Activated T-cell treated with anti-CD3 and anti-CD28 coated beads, Interleukin-2, amount 50 U/mL, for 72 hours (primary cell): ENCODE measurements around the gene TNFRSF18. TPM values are rescaled to one million over a fixed set of nuclear protein-coding genes. Genes with fewer than 3 reads are reported as not detected.
A peak's percentile ranks its signal among the peaks of the same experiment; 100 is the strongest.

Source experiments
- ATAC-seq, 2 donors: fragments of 150-1000 bp; cut with Tn5 transposase; replicated peaks in 1 of 2; 2 replicates each; pipeline ENCODE4 v1.10.0; 2021; ENCODE audit warnings: moderate library complexity in 2 of 2, mild to moderate bottlenecking in 1 of 2
- DNase-seq, 2 donors: peaks; one replicate each; pipeline ENCODE4 v3.0.0; 2021 to 2022; ENCODE audit warnings: mixed read lengths in 1 of 2
- H3K27ac Mint-ChIP-seq: one replicate; pipeline ENCODE4 v1.8.0; 2022; ENCODE audit warnings: mild to moderate bottlenecking, moderate library complexity, mixed read lengths
- H3K27me3 Mint-ChIP-seq: one replicate; pipeline ENCODE4 v1.8.0; 2022; ENCODE audit warnings: low read depth, mixed read lengths
- H3K36me3 Mint-ChIP-seq, 2 donors: one replicate each; pipeline ENCODE4 v1.8.0; 2022; ENCODE audit warnings: mixed read lengths in 2 of 2, mild to moderate bottlenecking in 1 of 2; ENCODE audit not compliant: insufficient read depth in 2 of 2
- H3K4me1 Mint-ChIP-seq: one replicate; pipeline ENCODE4 v1.8.0; 2022; ENCODE audit warnings: low read depth, mixed read lengths
- H3K4me3 Mint-ChIP-seq, 2 donors: one replicate each; pipeline ENCODE4 v1.8.0; 2022; ENCODE audit warnings: mild to moderate bottlenecking in 2 of 2, mixed read lengths in 2 of 2, moderate library complexity in 2 of 2
- H3K9me3 Mint-ChIP-seq, 2 donors: one replicate each; pipeline ENCODE4 v1.8.0; 2022; ENCODE audit warnings: mixed read lengths in 2 of 2
- total RNA-seq, 2 donors: library from RNA; stranded (reverse); gene quantifications; one replicate each; pipeline ENCODE4 v1.2.3, GENCODE V29; 2022

Gene TNFRSF18
- total RNA-seq, 2 donors from 2014 or later: 245 to 324 TPM

DNA sequence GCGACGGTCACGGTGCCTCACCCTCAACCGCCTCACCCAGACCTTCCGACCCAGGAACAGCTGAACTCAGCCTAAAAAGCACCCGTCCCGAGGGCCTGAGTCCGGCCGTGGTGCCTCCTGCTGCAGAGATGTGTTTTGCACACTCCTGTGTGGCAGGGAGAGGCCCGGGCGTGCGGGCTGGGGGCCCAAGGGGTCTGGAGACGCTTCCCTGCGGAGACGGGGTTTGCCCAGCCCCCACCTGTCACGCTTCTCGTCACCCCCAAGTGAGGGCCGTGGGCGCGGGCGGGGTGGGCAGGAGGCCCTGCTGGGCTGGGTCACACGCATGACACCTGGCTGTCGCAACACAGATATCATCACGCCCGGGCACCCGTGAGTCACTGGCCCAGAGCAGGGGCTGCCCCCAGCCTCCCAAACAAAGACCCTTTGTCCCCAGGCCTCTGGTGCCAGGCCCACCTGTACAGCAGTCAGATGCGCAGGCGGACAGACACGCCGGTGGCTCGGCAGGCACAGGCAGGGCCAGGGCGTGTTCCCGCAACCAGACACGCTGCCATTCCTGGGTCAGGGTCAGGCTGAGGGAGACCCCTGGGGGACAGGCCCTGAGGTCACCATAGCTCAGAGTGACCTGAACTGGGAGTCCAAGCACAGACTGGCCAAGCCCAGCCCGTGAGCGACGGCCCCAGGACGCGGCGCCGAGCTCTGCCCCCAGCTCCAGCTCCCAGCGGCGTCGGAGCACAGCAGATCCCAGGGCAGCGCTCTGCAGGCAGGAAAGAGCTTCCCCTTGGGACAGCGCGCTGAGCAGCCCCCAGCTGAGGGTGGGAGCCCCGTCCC is 31.7 kb upstream of the TNFRSF18 start:
- ATAC-seq (peak; percentile 22 to 49), DNase-seq (no peak)
- Mint-ChIP-seq H3K4me3 (no peak overlapping the region), H3K27me3 (no peaks in the 10 kb centered on the region), H3K9me3 (peaks cover 0 to 1% of the 10 kb centered on the region in 2 donors), H3K4me1 (peaks cover 17% of the 10 kb centered on the region), H3K27ac (no peak overlapping the region), H3K36me3 (peaks cover 3% of the 10 kb centered on the region in 2 donors)

DNA sequence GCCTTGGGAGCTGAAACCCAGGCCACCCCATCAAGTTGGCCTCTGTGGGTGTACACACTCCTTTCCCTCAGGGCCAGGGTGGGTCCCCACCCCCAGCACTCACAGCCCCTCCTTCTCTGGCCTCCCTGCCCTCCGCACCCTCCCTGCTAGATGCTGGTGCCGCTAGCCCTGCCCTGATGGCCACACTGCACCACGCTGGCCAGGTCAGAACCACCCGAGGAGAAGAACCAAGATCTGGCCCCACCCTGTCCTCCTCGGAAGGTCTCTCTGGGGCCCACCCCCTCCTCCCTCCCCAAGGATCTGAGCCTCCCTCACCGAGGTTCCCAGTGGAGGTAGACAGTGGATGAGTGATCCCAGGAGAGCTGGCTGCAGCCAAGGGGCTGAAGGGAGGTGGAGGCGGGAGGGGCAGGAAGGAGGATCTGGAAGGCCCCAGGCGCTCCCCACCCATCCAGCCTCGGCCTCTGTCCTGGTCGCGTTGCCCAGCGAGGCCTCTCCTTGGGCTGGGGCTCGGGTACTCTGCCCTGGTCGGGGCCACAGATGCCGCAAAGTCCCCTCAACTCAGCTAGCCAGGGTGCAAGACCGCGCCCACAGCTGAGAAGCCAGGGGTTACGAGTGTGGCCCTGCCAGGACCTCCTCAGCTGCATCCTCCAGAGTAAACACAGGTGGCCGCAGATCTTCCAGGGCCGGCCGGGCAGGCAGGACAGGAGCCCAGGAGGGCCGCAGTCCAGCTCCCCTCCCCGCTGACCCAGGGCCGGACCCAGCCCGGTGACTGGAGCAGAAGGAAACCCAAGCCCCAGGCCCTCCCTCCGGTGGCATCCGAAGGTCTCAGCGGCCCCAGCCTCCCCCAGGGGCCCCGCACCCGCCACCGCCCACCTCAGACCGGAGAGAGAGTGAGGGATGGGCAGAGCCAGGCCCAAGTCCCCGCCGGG is 30.8 kb upstream of the TNFRSF18 start:
- H3K27me3 Mint-ChIP-seq: no peaks in the 10 kb centered on the region
- H3K4me3 Mint-ChIP-seq: no peak overlapping the region
- H3K9me3 Mint-ChIP-seq: peaks cover 0 to 1% of the 10 kb centered on the region in 2 donors
- ATAC-seq (no peak), DNase-seq (no peak)
- H3K27ac Mint-ChIP-seq: no peak overlapping the region
- H3K36me3 Mint-ChIP-seq: peaks cover 3% of the 10 kb centered on the region in 2 donors
- peaks cover 17% of the 10 kb centered on the region for H3K4me1 Mint-ChIP-seq

DNA sequence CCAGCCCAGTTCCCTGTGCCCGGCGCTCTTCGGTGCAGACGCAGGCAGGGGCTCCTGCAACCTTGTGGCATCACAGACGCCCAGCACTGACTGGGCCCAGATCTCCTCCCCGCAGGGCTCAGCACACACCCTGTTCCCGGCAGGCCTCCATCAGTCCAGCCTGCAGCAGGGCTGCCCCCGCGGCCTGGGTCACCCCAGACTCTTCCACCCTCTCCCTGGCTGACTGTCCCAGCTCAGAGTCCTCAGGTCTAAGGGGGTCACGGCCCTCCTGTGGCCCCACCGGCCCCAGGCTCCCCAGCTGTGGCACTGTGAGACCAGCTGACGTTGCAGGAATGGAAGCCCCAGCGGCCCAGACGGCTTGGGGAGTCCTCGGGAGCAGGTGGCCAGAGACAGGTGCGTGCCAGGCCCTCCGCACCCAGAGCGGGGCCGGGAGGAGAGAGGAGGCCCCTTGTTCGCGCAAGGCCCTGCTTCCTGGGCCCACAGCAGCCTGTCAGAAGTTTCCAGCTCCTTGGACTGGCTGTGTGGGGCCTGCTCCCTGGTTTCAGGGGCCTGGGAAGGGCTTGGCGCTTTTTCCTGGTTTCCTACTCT is 29.9 kb upstream of the TNFRSF18 start:
- Mint-ChIP-seq H3K9me3 (peaks cover 0 to 1% of the 10 kb centered on the region in 2 donors), H3K4me3 (no peak overlapping the region), H3K4me1 (peaks cover 17% of the 10 kb centered on the region), H3K27me3 (no peaks in the 10 kb centered on the region), H3K27ac (no peak overlapping the region), H3K36me3 (peaks cover 3 to 5% of the 10 kb centered on the region in 2 donors)
- DNase-seq: no peak
- no peak for ATAC-seq

DNA sequence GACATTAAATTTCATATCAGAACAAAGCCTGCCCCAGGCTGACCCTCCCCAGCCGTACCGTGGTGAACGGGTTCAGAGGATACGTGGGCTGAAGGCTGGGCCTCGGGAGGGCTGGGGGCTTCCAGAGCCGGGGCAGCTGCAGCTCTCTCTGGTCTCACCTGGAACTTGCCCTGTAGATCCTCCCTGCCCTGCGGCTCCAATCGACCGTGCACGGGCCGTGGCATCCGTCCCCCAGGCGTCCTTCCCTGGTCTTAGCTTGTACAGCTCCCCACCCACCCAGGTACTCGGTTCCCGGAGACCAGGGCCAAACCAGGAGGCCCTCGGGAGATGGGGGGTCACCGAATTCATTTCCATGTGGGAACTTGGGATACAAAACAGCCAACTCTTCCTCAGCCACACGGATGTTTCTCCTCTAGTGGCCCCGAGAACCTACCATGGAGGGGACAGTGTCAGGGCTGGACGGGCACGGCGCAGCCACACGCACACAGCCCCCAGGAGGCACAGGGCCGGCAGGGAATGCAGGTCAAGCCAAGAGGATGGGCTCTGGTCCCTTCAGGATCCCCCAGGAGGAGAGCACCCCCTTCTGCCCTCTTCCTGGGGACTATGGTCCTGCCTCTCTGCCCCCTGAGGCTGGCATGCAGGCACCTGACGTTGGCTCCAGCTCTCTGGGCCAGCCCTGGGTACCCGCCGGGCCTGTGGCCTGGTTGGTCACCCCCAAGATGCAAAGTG is 28.8 kb upstream of the TNFRSF18 start:
- H3K9me3 Mint-ChIP-seq: peaks cover 0 to 1% of the 10 kb centered on the region in 2 donors
- no peak for DNase-seq
- peaks cover 7 to 12% of the 10 kb centered on the region in 2 donors for H3K36me3 Mint-ChIP-seq
- no peak for ATAC-seq
- peaks cover 27% of the 10 kb centered on the region for H3K4me1 Mint-ChIP-seq
- H3K27me3 Mint-ChIP-seq: no peaks in the 10 kb centered on the region
- H3K4me3 Mint-ChIP-seq: no peak overlapping the region
- H3K27ac Mint-ChIP-seq: no peak overlapping the region

DNA sequence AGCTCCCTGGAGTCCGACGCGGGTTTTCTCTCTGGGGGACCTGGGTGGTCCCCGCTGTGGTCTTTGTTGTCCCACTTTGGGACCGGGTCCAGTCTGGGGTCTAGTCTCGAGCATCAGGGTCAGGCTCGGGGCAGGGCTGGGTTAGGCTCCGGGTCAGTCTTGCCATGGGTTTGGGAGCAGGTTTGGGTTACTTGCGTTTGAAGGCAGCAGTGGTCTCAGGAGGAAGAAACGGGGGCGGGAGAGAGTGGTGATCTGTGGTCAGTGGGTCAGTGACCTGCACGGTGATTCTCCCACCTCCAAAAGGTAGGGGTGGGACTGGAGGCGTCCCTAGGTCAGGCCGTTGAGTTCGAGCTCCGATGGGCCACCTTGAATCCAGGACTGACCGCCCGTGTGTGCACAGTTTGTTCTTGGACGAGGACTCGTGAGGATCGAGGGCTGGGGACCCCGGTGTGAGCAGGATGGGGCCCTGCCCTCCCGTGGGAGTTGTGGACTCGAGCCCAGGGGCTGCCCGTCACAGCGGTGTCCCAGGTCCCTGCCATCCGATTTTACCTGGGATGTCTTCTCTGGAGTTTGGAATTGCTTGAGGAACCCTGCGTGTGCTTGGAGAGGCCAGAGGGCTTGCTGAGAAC is 27.9 kb upstream of the TNFRSF18 start:
- Mint-ChIP-seq H3K9me3 (peaks cover 0 to 1% of the 10 kb centered on the region in 2 donors), H3K27ac (peak overlapping the region; percentile 98), H3K27me3 (no peaks in the 10 kb centered on the region), H3K4me3 (peak overlapping the region; percentile 84 to 96), H3K4me1 (peaks cover 36% of the 10 kb centered on the region), H3K36me3 (peaks cover 7 to 18% of the 10 kb centered on the region in 2 donors)
- ATAC-seq (no peak), DNase-seq (no peak)

DNA sequence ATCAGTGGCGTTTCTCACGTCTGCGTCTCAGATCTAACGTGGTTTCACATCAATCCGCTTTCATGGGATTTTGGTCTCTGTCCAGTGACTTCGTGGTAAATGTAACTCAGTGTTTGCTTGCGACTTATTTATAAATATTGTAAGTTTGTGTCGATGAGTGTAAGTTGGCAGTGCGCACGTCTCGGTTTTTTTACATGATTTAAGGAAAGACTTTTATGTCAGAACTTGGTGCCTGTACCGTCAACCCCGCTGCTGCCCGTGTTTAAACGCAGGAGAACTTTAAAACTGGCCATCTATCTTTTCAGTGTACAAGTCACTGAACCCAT is 27.1 kb upstream of the TNFRSF18 start:
- no peak for ATAC-seq

DNA sequence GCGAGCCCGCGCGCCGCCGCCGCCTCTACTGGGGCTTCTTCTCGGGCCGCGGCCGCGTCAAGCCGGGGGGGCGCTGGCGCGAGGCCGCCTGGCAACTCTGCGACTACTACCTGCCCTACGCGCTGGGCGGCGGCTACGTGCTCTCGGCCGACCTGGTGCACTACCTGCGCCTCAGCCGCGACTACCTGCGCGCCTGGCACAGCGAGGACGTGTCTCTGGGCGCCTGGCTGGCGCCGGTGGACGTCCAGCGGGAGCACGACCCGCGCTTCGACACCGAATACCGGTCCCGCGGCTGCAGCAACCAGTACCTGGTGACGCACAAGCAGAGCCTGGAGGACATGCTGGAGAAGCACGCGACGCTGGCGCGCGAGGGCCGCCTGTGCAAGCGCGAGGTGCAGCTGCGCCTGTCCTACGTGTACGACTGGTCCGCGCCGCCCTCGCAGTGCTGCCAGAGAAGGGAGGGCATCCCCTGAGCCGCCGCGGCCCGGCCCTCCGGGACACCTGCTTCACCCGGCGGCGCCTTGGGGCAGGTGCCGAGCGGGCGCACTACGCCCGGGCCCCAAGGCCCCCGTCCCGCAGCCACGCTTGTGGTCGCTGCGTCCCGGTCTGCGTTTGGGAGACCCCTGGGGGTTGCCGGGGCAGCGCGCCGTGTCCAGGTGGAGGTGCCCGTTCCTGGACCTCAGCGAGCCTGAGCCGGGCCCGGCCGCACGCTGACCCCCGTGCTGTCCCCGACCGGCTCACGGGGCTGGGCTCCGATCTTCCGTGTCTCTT is 26.6 kb upstream of the TNFRSF18 start:
- peaks cover 0 to 1% of the 10 kb centered on the region in 2 donors for H3K9me3 Mint-ChIP-seq
- H3K4me1 Mint-ChIP-seq: peaks cover 37% of the 10 kb centered on the region
- H3K36me3 Mint-ChIP-seq: peaks cover 7 to 18% of the 10 kb centered on the region in 2 donors
- no peaks in the 10 kb centered on the region for H3K27me3 Mint-ChIP-seq
- peak overlapping the region; percentile 98 for H3K27ac Mint-ChIP-seq
- peak overlapping the region; percentile 84 to 96 for H3K4me3 Mint-ChIP-seq
- DNase-seq: no peak
- no peak for ATAC-seq

More for the DNA sequence above, 27.1 kb upstream of the TNFRSF18 start:
- no peak for DNase-seq
- H3K36me3 Mint-ChIP-seq: peaks cover 7 to 18% of the 10 kb centered on the region in 2 donors
- H3K27ac Mint-ChIP-seq: peak overlapping the region; percentile 98
- peaks cover 0 to 1% of the 10 kb centered on the region in 2 donors for H3K9me3 Mint-ChIP-seq
- peak overlapping the region; percentile 84 to 96 for H3K4me3 Mint-ChIP-seq
- peaks cover 37% of the 10 kb centered on the region for H3K4me1 Mint-ChIP-seq
- H3K27me3 Mint-ChIP-seq: no peaks in the 10 kb centered on the region

DNA sequence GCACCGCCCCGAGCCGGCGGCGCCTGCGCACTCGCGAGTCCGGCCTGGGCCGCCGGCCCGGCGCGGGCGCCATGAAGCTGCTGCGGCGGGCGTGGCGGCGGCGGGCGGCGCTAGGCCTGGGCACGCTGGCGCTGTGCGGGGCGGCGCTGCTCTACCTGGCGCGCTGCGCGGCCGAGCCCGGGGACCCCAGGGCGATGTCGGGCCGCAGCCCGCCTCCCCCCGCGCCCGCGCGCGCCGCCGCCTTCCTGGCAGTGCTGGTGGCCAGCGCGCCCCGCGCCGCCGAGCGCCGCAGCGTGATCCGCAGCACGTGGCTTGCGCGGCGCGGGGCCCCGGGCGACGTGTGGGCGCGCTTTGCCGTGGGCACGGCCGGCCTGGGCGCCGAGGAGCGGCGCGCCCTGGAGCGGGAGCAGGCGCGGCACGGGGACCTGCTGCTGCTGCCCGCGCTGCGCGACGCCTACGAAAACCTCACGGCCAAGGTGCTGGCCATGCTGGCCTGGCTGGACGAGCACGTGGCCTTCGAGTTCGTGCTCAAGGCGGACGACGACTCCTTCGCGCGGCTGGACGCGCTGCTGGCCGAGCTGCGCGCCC is 25.9 kb upstream of the TNFRSF18 start, which contains the start of gene B3GALT6:
TSS of gene B3GALT6 (plus strand) at position 30 of the 588 bp plus-strand sequence. CDS start at position 72, 42 bp downstream.
- ATAC-seq: no peak
- Mint-ChIP-seq H3K4me3 (peak within 1 kb of the TSS; percentile 93 to 100), H3K27me3 (no peaks in the 10 kb centered on the region), H3K9me3 (peaks cover 0 to 1% of the 10 kb centered on the region in 2 donors), H3K27ac (peak within 1 kb of the TSS; percentile 99), H3K4me1 (peaks cover 37% of the 10 kb centered on the region), H3K36me3 (peaks cover 7 to 18% of the 10 kb centered on the region in 2 donors)
- no peak for DNase-seq

DNA sequence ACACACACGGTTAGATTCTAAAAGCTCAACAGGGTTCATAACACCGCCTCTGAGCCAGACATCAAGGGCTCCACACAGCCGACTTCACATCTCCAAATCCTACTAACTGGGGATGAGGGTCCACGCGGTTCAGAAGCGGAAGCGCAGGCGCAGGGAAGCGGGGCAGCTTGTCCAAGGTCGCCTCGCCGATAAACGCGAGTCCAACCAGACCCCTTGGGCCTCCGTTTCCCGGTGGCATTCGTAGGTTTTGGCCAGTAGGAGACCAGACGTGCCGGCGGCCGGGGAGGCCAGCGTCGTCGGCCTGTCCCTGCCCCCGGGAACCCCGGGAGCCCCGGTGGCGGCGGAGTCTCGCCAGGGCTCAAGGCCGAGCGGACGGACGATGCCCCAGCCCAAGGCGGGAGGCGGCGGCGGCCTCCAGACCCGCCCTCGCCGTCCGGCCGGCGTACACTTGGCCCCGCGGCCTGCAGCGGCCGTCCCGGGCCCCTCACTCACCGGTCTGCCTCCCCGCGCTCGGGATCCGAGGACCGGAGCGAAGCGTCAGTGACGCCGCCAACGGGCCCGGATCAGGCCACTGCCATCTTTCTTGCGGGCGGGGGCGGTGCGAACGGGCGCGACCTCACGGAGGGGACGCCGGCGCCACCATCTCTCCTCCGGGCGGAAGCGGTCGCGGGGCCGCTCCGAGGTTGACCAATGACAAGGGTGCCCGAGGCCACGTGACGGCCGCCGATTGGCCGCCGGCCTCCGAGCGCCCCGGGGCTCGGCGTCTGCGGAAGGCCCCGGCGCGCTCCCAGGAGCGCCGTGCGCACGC is 25.2 kb upstream of the TNFRSF18 start, which contains the start of gene SDF4:
TSS of gene SDF4 (minus strand) at position 602 of the 808 bp plus-strand sequence. CDS start 3,229 bp downstream, outside the sequence.
- Mint-ChIP-seq H3K9me3 (peaks cover 0 to 1% of the 10 kb centered on the region in 2 donors), H3K36me3 (peaks cover 7 to 18% of the 10 kb centered on the region in 2 donors)
- DNase-seq: peak; percentile 98

DNA sequence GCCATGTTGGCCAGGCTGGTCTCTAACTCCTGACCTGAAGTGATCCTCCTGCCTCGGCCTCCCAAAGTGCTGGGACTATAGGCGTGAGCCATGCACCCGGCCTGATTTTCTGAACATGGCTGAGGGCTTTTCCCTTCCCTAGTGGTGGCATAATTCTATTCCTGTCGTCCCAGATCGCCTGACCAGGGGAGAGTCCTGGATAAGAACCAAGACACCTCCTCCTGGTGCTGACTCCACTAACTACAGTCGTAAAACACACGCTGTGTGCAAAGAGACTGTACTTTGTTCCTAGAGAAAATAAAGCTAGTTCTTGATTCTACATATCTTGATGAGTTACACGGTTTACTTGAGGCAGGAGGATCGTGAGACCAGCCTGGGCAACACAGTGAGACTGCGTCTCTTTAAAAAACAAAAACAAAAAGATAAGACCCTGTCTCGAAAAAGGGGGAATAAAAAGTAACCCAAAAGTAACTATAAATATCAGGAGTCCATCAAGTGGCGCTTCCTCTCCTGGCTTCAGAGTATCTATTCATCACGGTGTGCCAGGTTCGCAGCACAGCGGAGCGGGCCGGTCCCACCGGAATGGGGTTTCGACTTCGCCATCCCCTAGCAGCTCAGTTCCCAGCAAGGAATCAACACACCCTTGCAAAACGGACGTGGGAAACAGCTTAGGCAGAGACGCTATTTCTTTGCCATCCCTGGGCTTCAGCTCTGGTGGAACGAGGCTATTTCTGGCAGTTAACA is 24.4 kb upstream of the TNFRSF18 start:
- DNase-seq (no peak), ATAC-seq (no peak)
- peaks cover 9 to 18% of the 10 kb centered on the region in 2 donors for H3K36me3 Mint-ChIP-seq
- peaks cover 39% of the 10 kb centered on the region for H3K4me1 Mint-ChIP-seq
- H3K27me3 Mint-ChIP-seq: no peaks in the 10 kb centered on the region
- H3K27ac Mint-ChIP-seq: peak overlapping the region; percentile 99
- H3K9me3 Mint-ChIP-seq: peaks cover 0 to 1% of the 10 kb centered on the region in 2 donors
- peak overlapping the region; percentile 93 to 100 for H3K4me3 Mint-ChIP-seq

More for the DNA sequence above, 25.2 kb upstream of the TNFRSF18 start, which contains the start of gene SDF4:
- H3K4me1 Mint-ChIP-seq: peaks cover 37% of the 10 kb centered on the region
- H3K27ac Mint-ChIP-seq: peak within 1 kb of the TSS; percentile 99
- peak within 1 kb of the TSS; percentile 93 to 100 for H3K4me3 Mint-ChIP-seq
- ATAC-seq: peak; percentile 96 to 97
- no peaks in the 10 kb centered on the region for H3K27me3 Mint-ChIP-seq
